Smooth muscle cell (in vitro differentiated cells): ENCODE data around the gene GTPBP6. TPM values are rescaled to one million over a fixed set of nuclear protein-coding genes. Genes with fewer than 3 reads are reported as not detected.
"Not testable (repeated sequence)": the region's sequence is repeated elsewhere in the genome, so short reads cannot be mapped to it uniquely, and the experiment has no call there.

ENCODE experiments used
- DNase-seq: peaks from one replicate; lab custom pipeline; 2025; ENCODE audit not compliant: unreplicated experiment; lab: John Stamatoyannopoulos, UW
- H2AFZ ChIP-seq: fragments of 200-600 bp; sonication (generic); 2 replicates; pipeline ENCODE4 v1.6.0; 2016; ENCODE audit warnings: antibody characterized with exemption, low read depth, mild to moderate bottlenecking
- H3F3A ChIP-seq: fragments of 200-600 bp; sonication (generic); 2 replicates; pipeline ENCODE4 v1.6.0; 2017; ENCODE audit warnings: antibody characterized with exemption, low read depth
- H3K27ac ChIP-seq: fragments of 200-600 bp; sonication (generic); 2 replicates; pipeline ENCODE4 v1.5.1; 2016; ENCODE audit warnings: low read depth, mild to moderate bottlenecking
- H3K27me3 ChIP-seq: fragments of 200-600 bp; sonication (generic); 2 replicates; pipeline ENCODE4 v1.6.1; 2016; ENCODE audit warnings: low read depth, mild to moderate bottlenecking
- H3K36me3 ChIP-seq: fragments of 200-600 bp; sonication (generic); 2 replicates; pipeline ENCODE4 v1.5.1; 2016; ENCODE audit warnings: low read depth
- H3K4me1 ChIP-seq: fragments of 200-600 bp; sonication (generic); 2 replicates; pipeline ENCODE4 v1.5.1; 2016; ENCODE audit warnings: low read depth
- H3K4me2 ChIP-seq: fragments of 200-600 bp; sonication (generic); 2 replicates; pipeline ENCODE4 v1.6.0; 2016; ENCODE audit warnings: mild to moderate bottlenecking
- H3K4me3 ChIP-seq: fragments of 200-600 bp; sonication (generic); 2 replicates; pipeline ENCODE4 v1.5.1; 2016; ENCODE audit warnings: mild to moderate bottlenecking
- H3K79me2 ChIP-seq: fragments of 200-600 bp; sonication (generic); 2 replicates; pipeline ENCODE4 v1.6.0; 2016; ENCODE audit warnings: low read depth, mild to moderate bottlenecking
- H3K9ac ChIP-seq: fragments of 200-600 bp; sonication (generic); 2 replicates; pipeline ENCODE4 v1.6.0; 2016; ENCODE audit warnings: low read depth
- H3K9me3 ChIP-seq: fragments of 200-600 bp; sonication (generic); replicated peaks from 2 replicates; pipeline ENCODE4 v1.5.1; 2016; ENCODE audit warnings: low read depth
- H4K20me1 ChIP-seq: fragments of 200-600 bp; sonication (generic); 2 replicates; pipeline ENCODE4 v1.6.0; 2016; ENCODE audit warnings: low read depth
- CTCF ChIP-seq: fragments of 200-600 bp; sonication (generic); IDR thresholded peaks from 2 replicates; pipeline ENCODE4 v1.5.1; 2017; ENCODE audit warnings: borderline replicate concordance, mild to moderate bottlenecking, antibody characterized with exemption; ENCODE audit not compliant: insufficient read depth, poor library complexity, severe bottlenecking
- WGBS: methylation state at CpG from one replicate; pipeline ENCODE4 v1.1.7; 2016; ENCODE audit warnings: low lambda C conversion rate; 5-methylcytosine and 5-hydroxymethylcytosine counted together
- polyA plus RNA-seq: library from polyadenylated mRNA; unstranded; fragments of >200 nt; fragmentation: Nextera tagmentation; extraction: Ambion mirVana; gene quantifications from 2 replicates; pipeline ENCODE4 v1.2.1, GENCODE V29; 2016
- total RNA-seq: library from RNA; depleted of rRNA; stranded (reverse); fragments of >200 nt; gene quantifications from 2 replicates; pipeline ENCODE4 v1.2.3, GENCODE V29; 2014

GTPBP6 gene
- total and polyA plus RNA-seq, 2 experiments from 2014 or later: 25.3 to 59.5 TPM

- Histone ChIP-seq H3K79me2 (peaks cover 3% of the 10 kb centered on the region), H3K36me3 (no peaks in the 10 kb centered on the region), H2AFZ (no peak overlapping the region), H3K4me3 (peak overlapping the region; percentile 78), H3K4me2 (peak overlapping the region; percentile 90), H3K4me1 (peaks cover 3% of the 10 kb centered on the region), H3K27ac (peak overlapping the region; percentile 35), H3K9ac (peak overlapping the region; percentile 47), H4K20me1 (no peaks in the 10 kb centered on the region), H3K27me3 (no peaks in the 10 kb centered on the region), H3K9me3 (no peaks in the 10 kb centered on the region), H3F3A (no peaks in the 10 kb centered on the region)
- no peak for DNase-seq
- no peak for TF ChIP-seq CTCF
- 2% methylated on average over 35 of the region's 45 CpGs for WGBS
Observed at GRCh38 chrX:283115-283845, 35.3 kb downstream of the GTPBP6 start.

DNA sequence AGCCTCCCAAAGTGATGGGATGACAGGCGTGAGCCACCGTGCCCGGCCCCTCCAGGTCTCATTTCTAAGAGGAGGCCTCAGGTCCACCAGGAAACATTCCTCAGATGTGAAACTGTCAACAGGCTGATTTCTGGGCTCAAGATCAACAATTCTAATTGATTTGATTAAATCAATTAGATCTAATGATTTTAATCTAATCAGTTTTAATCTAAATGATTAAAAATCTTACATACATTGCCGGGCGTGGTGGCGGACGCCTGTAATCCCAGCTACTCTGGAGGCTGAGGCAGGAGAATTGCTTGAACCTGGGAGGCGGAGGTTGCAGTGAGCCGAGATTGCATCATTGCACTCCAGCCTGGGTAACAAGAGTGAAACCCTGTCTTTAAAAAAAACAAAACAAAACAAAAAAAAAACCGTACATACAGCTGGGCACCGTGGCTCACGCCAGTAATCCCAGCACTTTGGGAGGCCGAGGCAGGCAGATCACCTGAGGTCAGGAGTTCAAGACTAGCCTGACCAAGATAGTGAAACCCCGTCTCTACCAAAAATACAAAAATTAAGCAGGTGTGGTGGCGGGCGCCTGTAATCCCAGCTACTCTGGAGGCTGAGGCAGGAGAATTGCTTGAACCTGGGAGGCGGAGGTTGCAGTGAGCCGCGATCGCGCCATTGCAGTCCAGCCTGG, 36.5 kb downstream of the GTPBP6 start:
- DNase-seq, H3K27me3 ChIP-seq, H3K9ac ChIP-seq, H4K20me1 ChIP-seq, H3K4me1 ChIP-seq, H3K9me3 ChIP-seq, H3F3A ChIP-seq, H3K27ac ChIP-seq, H3K36me3 ChIP-seq, H2AFZ ChIP-seq, H3K79me2 ChIP-seq: not testable (repeated sequence)
- 75% methylated on average over 21 of the region's 21 CpGs for WGBS
- peak overlapping the region; percentile 78 for H3K4me3 ChIP-seq
- peak overlapping the region; percentile 90 for H3K4me2 ChIP-seq

GRCh38 chrX:281166-281999, 37.2 kb downstream of the GTPBP6 start, which contains the start of gene PLCXD1:
PLCXD1 (plus strand) TSS chrX:281381; CDS start chrX:284188, 2,807 bp downstream.
- Histone ChIP-seq H4K20me1 (no peaks in the 10 kb centered on the region), H3K4me1 (peaks cover 3% of the 10 kb centered on the region), H3F3A (no peaks in the 10 kb centered on the region), H3K79me2 (no peaks in the 10 kb centered on the region), H3K4me3 (peak within 1 kb of the TSS; percentile 78), H3K36me3 (no peaks in the 10 kb centered on the region), H3K4me2 (peak within 1 kb of the TSS; percentile 90), H3K27me3 (no peaks in the 10 kb centered on the region), H3K9ac (no peak within 1 kb of the TSS), H3K27ac (no peak within 1 kb of the TSS), H2AFZ (no peak within 1 kb of the TSS), H3K9me3 (no peaks in the 10 kb centered on the region)
- WGBS: 34% methylated on average over 24 of the region's 25 CpGs
- no peak for DNase-seq
- TF ChIP-seq CTCF: no peak

DNA sequence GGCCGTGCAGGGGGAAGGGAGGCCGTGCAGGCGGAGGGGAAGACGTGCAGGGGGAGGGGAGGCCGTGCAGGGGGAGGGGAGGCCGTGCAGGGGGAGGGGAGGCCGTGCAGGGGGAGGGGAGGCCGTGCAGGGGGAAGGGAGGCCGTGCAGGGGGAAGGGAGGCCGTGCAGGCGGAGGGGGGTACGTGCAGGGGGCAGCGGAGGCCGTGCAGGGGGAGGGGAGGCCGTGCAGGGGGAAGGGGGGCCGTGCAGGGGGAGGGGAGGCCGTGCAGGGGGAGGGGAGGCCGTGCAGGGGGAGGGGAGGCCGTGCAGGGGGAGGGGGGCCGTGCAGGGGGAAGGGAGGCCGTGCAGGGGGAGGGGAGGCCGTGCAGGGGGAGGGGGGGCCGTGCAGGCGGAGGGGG, 37.9 kb downstream of the GTPBP6 start:
- not testable (repeated sequence) for H3K4me3 ChIP-seq, H3K4me2 ChIP-seq, H3K4me1 ChIP-seq, H3K27ac ChIP-seq, H2AFZ ChIP-seq, H3K9me3 ChIP-seq, H4K20me1 ChIP-seq, H3F3A ChIP-seq, H3K9ac ChIP-seq, DNase-seq, H3K36me3 ChIP-seq, H3K27me3 ChIP-seq, H3K79me2 ChIP-seq
- no CpG with 5 or more reads among the region's 24 CpGs for WGBS

DNA sequence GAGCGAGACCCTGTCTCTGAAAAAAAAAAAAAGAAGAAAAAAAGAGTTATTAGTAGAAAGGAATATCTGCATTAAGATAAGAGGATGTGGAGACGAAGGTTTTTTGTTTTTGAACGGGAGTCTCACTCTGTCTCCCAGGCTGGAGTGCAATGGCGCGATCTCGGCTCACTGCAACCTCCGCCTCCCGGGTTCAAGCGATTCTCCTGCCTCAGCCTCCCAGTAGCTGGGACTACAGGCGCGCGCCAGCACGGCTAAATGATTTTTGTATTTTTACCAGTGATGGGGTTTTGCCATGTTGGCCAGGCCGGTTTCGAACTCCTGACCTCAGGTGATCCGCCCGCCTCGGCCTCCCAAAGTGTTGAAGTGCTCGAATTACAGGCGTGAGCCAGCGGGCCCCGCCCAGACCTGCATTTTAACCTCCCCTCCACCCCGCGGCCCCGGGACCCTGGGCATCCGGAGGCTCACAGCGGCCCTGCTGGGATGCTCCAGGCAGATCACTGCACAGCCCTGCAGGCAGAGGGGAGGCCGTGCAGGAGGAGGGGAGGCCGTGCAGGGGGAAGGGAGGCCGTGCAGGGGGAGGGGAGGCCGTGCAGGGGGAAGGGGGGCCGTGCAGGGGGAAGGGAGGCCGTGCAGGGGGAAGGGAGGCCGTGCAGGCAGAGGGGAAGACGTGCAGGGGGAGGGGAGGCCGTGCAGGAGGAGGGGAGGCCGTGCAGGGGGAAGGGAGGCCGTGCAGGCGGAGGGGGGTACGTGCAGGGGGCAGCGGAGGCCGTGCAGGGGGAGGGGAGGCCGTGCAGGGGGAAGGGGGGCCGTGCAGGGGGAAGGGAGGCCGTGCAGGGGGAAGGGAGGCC, 38.6 kb downstream of the GTPBP6 start:
- H3K4me1 ChIP-seq: peaks cover 11% of the 10 kb centered on the region
- H3K9ac ChIP-seq, H3K4me3 ChIP-seq: not testable (repeated sequence)

More for the DNA sequence above, 38.6 kb downstream of the GTPBP6 start:
- not testable (repeated sequence) for H4K20me1 ChIP-seq, H3K36me3 ChIP-seq, H3F3A ChIP-seq, H3K9me3 ChIP-seq, H2AFZ ChIP-seq, DNase-seq, H3K27me3 ChIP-seq, H3K27ac ChIP-seq, H3K4me2 ChIP-seq, H3K79me2 ChIP-seq
- WGBS: 90% methylated on average over 20 of the region's 45 CpGs
